H9 (cell line): ENCODE results near the gene RABGAP1L. TPM values are rescaled to one million over a fixed set of nuclear protein-coding genes. Genes with fewer than 3 reads are reported as not detected.

Experiments
- DNase-seq: peaks from one replicate; pipeline ENCODE4 v3.0.0-alpha.2; 2017
- H2AFZ ChIP-seq: one replicate; pipeline ENCODE4 v1.6.1; 2013; ENCODE audit warnings: mild to moderate bottlenecking, low read length, control low read depth, moderate library complexity
- H2AK5ac ChIP-seq: 2 replicates; pipeline ENCODE4 v1.6.1; 2013; ENCODE audit warnings: low read length, control low read depth, mixed read lengths; ENCODE audit not compliant: insufficient read length
- H2BK120ac ChIP-seq: one replicate; pipeline ENCODE4 v1.6.1; 2013; ENCODE audit warnings: low read depth, mild to moderate bottlenecking, low read length, control low read depth, inconsistent platforms; ENCODE audit not compliant: poor library complexity, severe bottlenecking
- H2BK12ac ChIP-seq: 2 replicates; pipeline ENCODE4 v1.6.1; 2013; ENCODE audit warnings: low read length, control low read depth, mixed read lengths, low read depth; ENCODE audit not compliant: insufficient read length
- H2BK15ac ChIP-seq: 2 replicates; pipeline ENCODE4 v1.6.1; 2013; ENCODE audit warnings: low read depth, low read length, control low read depth
- H2BK20ac ChIP-seq: one replicate; pipeline ENCODE4 v1.6.1; 2013; ENCODE audit warnings: low read depth, mild to moderate bottlenecking, low read length, control low read depth, inconsistent platforms; ENCODE audit not compliant: poor library complexity, severe bottlenecking
- H2BK5ac ChIP-seq: 2 replicates; pipeline ENCODE4 v1.6.1; 2013; ENCODE audit warnings: low read length, control low read depth, mixed read lengths; ENCODE audit not compliant: insufficient read length
- H3K14ac ChIP-seq: 2 replicates; pipeline ENCODE4 v1.6.1; 2013; ENCODE audit warnings: low read length, control low read depth; ENCODE audit not compliant: insufficient read depth
- H3K18ac ChIP-seq: 2 replicates; pipeline ENCODE4 v1.6.1; 2013; ENCODE audit warnings: low read depth, mild to moderate bottlenecking, mixed read lengths, low read length, control low read depth; ENCODE audit not compliant: insufficient read length
- H3K23ac ChIP-seq: 2 replicates; pipeline ENCODE4 v1.6.1; 2013; ENCODE audit warnings: low read length, control low read depth, mixed read lengths, low read depth; ENCODE audit not compliant: insufficient read length
- H3K23me2 ChIP-seq: 2 replicates; pipeline ENCODE4 v1.6.1; 2013; ENCODE audit warnings: low read depth, mild to moderate bottlenecking, mixed read lengths, low read length, control low read depth; ENCODE audit not compliant: insufficient read length, poor library complexity, severe bottlenecking
- H3K27ac ChIP-seq: 2 replicates; pipeline ENCODE4 v1.5.1; 2013; ENCODE audit warnings: low read length, control low read depth, mixed read lengths, low read depth; ENCODE audit not compliant: insufficient read length
- H3K27me3 ChIP-seq: 2 replicates; pipeline ENCODE4 v1.6.1; 2013; ENCODE audit warnings: low read length, control low read depth, inconsistent platforms; ENCODE audit not compliant: insufficient read depth
- H3K4ac ChIP-seq: 2 replicates; pipeline ENCODE4 v1.6.1; 2013; ENCODE audit warnings: low read depth, mild to moderate bottlenecking, control low read depth, inconsistent platforms, low read length, moderate library complexity
- H3K4me1 ChIP-seq: 2 replicates; pipeline ENCODE4 v1.6.1; 2013; ENCODE audit warnings: low read length, control low read depth, inconsistent platforms; ENCODE audit not compliant: insufficient read depth
- H3K4me2 ChIP-seq: 2 replicates; pipeline ENCODE4 v1.6.1; 2013; ENCODE audit warnings: low read length, control low read depth, mixed read lengths; ENCODE audit not compliant: insufficient read length, insufficient read depth
- H3K56ac ChIP-seq: 2 replicates; pipeline ENCODE4 v1.6.1; 2013; ENCODE audit warnings: low read depth, mild to moderate bottlenecking, mixed read lengths, low read length, control low read depth; ENCODE audit not compliant: insufficient read length
- H3K79me1 ChIP-seq: 2 replicates; pipeline ENCODE4 v1.6.1; 2013; ENCODE audit warnings: low read depth, mild to moderate bottlenecking, moderate library complexity, low read length, control low read depth, inconsistent platforms; ENCODE audit not compliant: insufficient read depth, poor library complexity, severe bottlenecking
- H3K79me2 ChIP-seq: 2 replicates; pipeline ENCODE4 v1.6.1; 2013; ENCODE audit warnings: low read length, control low read depth, inconsistent platforms; ENCODE audit not compliant: insufficient read depth
- H3K9ac ChIP-seq: 2 replicates; pipeline ENCODE4 v1.6.1; 2013; ENCODE audit warnings: low read length, control low read depth, mixed read lengths; ENCODE audit not compliant: insufficient read length; ENCODE audit errors: extremely low read depth
- H3K9me3 ChIP-seq: one replicate; pipeline ENCODE4 v1.6.1; 2013; ENCODE audit warnings: low read depth, low read length, inconsistent platforms; ENCODE audit not compliant: control insufficient read depth
- H3T11ph ChIP-seq: one replicate; pipeline ENCODE4 v1.6.1; 2013; ENCODE audit warnings: mild to moderate bottlenecking, low read length, control low read depth, inconsistent platforms
- H4K20me1 ChIP-seq: one replicate; pipeline ENCODE4 v1.6.1; 2013; ENCODE audit not compliant: control insufficient read depth, insufficient read length, insufficient read depth
- H4K5ac ChIP-seq: 2 replicates; pipeline ENCODE4 v1.6.1; 2013; ENCODE audit warnings: low read depth, mild to moderate bottlenecking, mixed read lengths, low read length, control low read depth; ENCODE audit not compliant: insufficient read length
- H4K8ac ChIP-seq: replicated peaks from 2 replicates; pipeline ENCODE4 v1.6.1; 2013; ENCODE audit warnings: low read length, control low read depth, mixed read lengths, low read depth; ENCODE audit not compliant: insufficient read length
- H4K91ac ChIP-seq: 2 replicates; pipeline ENCODE4 v1.6.1; 2013; ENCODE audit warnings: low read depth, mild to moderate bottlenecking, moderate library complexity, mixed read lengths, low read length, control low read depth; ENCODE audit not compliant: insufficient read length
- H3K27ac Mint-ChIP-seq, 3 experiments: 2 replicates in 2 of 3; 3 replicates in 1 of 3; pipeline ENCODE4 v1.8.0; 2020 to 2021; ENCODE audit warnings: mixed read lengths in 3 of 3, mild to moderate bottlenecking in 1 of 3, moderate library complexity in 1 of 3
- H3K27me3 Mint-ChIP-seq: 2 replicates; pipeline ENCODE4 v1.8.0; 2021; ENCODE audit warnings: low read depth, mild to moderate bottlenecking, moderate library complexity, mixed read lengths
- H3K36me3 Mint-ChIP-seq, 3 experiments: 2 replicates in 2 of 3; 3 replicates in 1 of 3; pipeline ENCODE4 v1.8.0; 2020 to 2021; ENCODE audit warnings: low read depth in 3 of 3, mixed read lengths in 3 of 3; ENCODE audit not compliant: insufficient read depth in 1 of 3
- H3K4me1 Mint-ChIP-seq, 2 experiments: 2 replicates each; pipeline ENCODE4 v1.8.0; 2020; ENCODE audit warnings: mixed read lengths in 2 of 2
- H3K4me3 Mint-ChIP-seq, 2 experiments: 2 replicates in 1 of 2; 3 replicates in 1 of 2; pipeline ENCODE4 v1.8.0; 2020 to 2021; ENCODE audit warnings: mild to moderate bottlenecking in 2 of 2, mixed read lengths in 2 of 2, moderate library complexity in 1 of 2
- H3K9me3 Mint-ChIP-seq, 2 experiments: 2 replicates in 1 of 2; 3 replicates in 1 of 2; pipeline ENCODE4 v1.8.0; 2020; ENCODE audit warnings: mild to moderate bottlenecking in 2 of 2, mixed read lengths in 2 of 2, moderate library complexity in 1 of 2
- CTCF ChIP-seq: fragments of 200-600 bp; sonication (generic); conservative IDR thresholded peaks from 3 replicates; pipeline ENCODE4 v1.8.0; 2021; ENCODE audit warnings: antibody characterized with exemption, mild to moderate bottlenecking
- WGBS: extraction: QIAGEN DNeasy Blood & Tissue Kit; methylation state at CpG from one replicate; pipeline ENCODE4 v1.1.7; 2013; ENCODE audit warnings: missing lambda C conversion rate, low lambda C conversion rate, mixed read lengths; ENCODE audit not compliant: insufficient read length; ENCODE audit errors: extremely low coverage; 5-methylcytosine and 5-hydroxymethylcytosine counted together
- total RNA-seq: library from RNA; stranded (reverse); gene quantifications from 2 replicates; pipeline ENCODE4 v1.2.1, GENCODE V29; 2021

The RABGAP1L gene
- total RNA-seq, 1 experiment from 2014 or later, result 147 TPM

- TF ChIP-seq CTCF, result no peak
These were observed 137.0 kb downstream of the RABGAP1L start for GRCh38 chr1:174296309-174296708.

More at GRCh38 chr1:174296309-174296708, 137.0 kb downstream of the RABGAP1L start:
- Histone ChIP-seq H3K4me2 (no peak overlapping the region), H3K18ac (no peak overlapping the region), H3K14ac (no peak overlapping the region), H3K79me2 (no peaks in the 10 kb centered on the region), H3T11ph (no peak overlapping the region), H4K20me1 (no peaks in the 10 kb centered on the region), H2AK5ac (no peak overlapping the region), H4K5ac (no peak overlapping the region), H3K9ac (no peak overlapping the region), H2AFZ (no peak overlapping the region), H4K8ac (no peak overlapping the region), H3K9me3 (peaks cover 1% of the 10 kb centered on the region), H3K4me1 (no peaks in the 10 kb centered on the region), H2BK120ac (no peak overlapping the region), H3K4ac (no peak overlapping the region), H2BK15ac (no peak overlapping the region), H2BK5ac (no peak overlapping the region), H4K91ac (no peak overlapping the region), H3K56ac (no peak overlapping the region), H2BK20ac (no peak overlapping the region), H3K27me3 (no peaks in the 10 kb centered on the region), H3K79me1 (no peaks in the 10 kb centered on the region), H3K23me2 (no peaks in the 10 kb centered on the region), H3K27ac (no peak overlapping the region), H2BK12ac (no peak overlapping the region), H3K23ac (no peak overlapping the region)
- Mint-ChIP-seq H3K27ac (no peak overlapping the region), H3K4me1 (no peaks in the 10 kb centered on the region; a peak in 1 of 4 replicates), H3K4me3 (no peak overlapping the region), H3K36me3 (peaks cover 0 to 6% (median 0%) of the 10 kb centered on the region in 3 experiments; a peak in 3 of 7 replicates), H3K9me3 (peaks cover 3 to 5% of the 10 kb centered on the region in 2 experiments; a peak in 3 of 5 replicates), H3K27me3 (no peaks in the 10 kb centered on the region)
- no peak for DNase-seq
- WGBS, result no CpG with 5 or more reads among the region's 4 CpGs
